Suprapubic skin (tissue), 4 donors: ENCODE results near the gene STUM. TPM values are rescaled to one million over a fixed set of nuclear protein-coding genes. Genes with fewer than 3 reads are reported as not detected.

ENCODE experiments used
- DNase-seq, 2 donors: peaks; one replicate each; pipeline ENCODE4 v3.0.0-alpha.2; 2019; ENCODE audit warnings: low spot score in 2 of 2
- H3K27ac ChIP-seq: fragments of 200-600 bp; sonication (generic); one replicate; pipeline ENCODE4 v1.5.1; 2019
- H3K27me3 ChIP-seq: fragments of 200-600 bp; sonication (generic); one replicate; pipeline ENCODE4 v1.5.1; 2019
- H3K36me3 ChIP-seq: fragments of 200-600 bp; sonication (generic); one replicate; pipeline ENCODE4 v1.5.1; 2019
- H3K4me1 ChIP-seq: fragments of 200-600 bp; sonication (generic); one replicate; pipeline ENCODE4 v1.5.1; 2019
- H3K4me3 ChIP-seq: fragments of 200-600 bp; sonication (generic); one replicate; pipeline ENCODE4 v1.5.1; 2019; ENCODE audit warnings: mild to moderate bottlenecking
- H3K9me3 ChIP-seq: fragments of 200-600 bp; sonication (generic); one replicate; pipeline ENCODE4 v1.5.1; 2019
- CTCF ChIP-seq, 2 donors: fragments of 200-600 bp in 1 of 2; fragments of 450-650 bp in 1 of 2; sonication (generic) in 1 of 2; IDR thresholded peaks; one replicate each; pipeline ENCODE4 v1.5.1; 2016 to 2019; ENCODE audit warnings: antibody characterized with exemption in 2 of 2, mild to moderate bottlenecking in 1 of 2, moderate library complexity in 1 of 2
- EP300 ChIP-seq: sonication (generic); formaldehyde crosslinking; IDR thresholded peaks from one replicate; pipeline ENCODE4 v1.6.1; 2017; ENCODE audit warnings: antibody characterized with exemption
- POLR2A ChIP-seq, 2 donors: fragments of 450-650 bp; IDR thresholded peaks; one replicate each; pipeline ENCODE4 v1.6.1; 2017; ENCODE audit warnings: antibody characterized with exemption in 2 of 2, mild to moderate bottlenecking in 2 of 2, moderate library complexity in 2 of 2
- POLR2AphosphoS5 ChIP-seq, 3 donors: sonication (generic); formaldehyde crosslinking; IDR thresholded peaks; one replicate each; pipeline ENCODE4 v1.6.1; 2017; ENCODE audit warnings: antibody characterized with exemption in 3 of 3
- WGBS: methylation state at CpG from one replicate; pipeline ENCODE4 v1.1.5; 2018; 5-methylcytosine and 5-hydroxymethylcytosine counted together
- total RNA-seq, 4 donors: library from RNA; depleted of rRNA; stranded (reverse); fragments of >200 nt; gene quantifications; one replicate each; pipeline ENCODE4 v1.1.0, GENCODE V29; 2016

The STUM gene
- total RNA-seq, 4 donors from 2014 or later: 1.6 to 5.9 (median 2.0) TPM

- Histone ChIP-seq H3K36me3 (no peaks in the 10 kb centered on the region), H3K4me3 (no peak overlapping the region), H3K27me3 (peaks cover 26% of the 10 kb centered on the region), H3K9me3 (no peaks in the 10 kb centered on the region), H3K4me1 (peaks cover 32% of the 10 kb centered on the region), H3K27ac (no peak overlapping the region)
- DNase-seq: no peak
- WGBS: 48% methylated on average over 5 of the region's 5 CpGs
- no peak for TF ChIP-seq EP300
Observed at GRCh38 chr1:226550672-226551041, 2.1 kb downstream of the STUM start.

GRCh38 chr1:226551299-226551698 lies 2.7 kb downstream of the STUM start:
- TF ChIP-seq POLR2AphosphoS5 (IDR thresholded peaks at IDR 0.05) (no peak), POLR2A (IDR thresholded peaks at IDR 0.05) (no peak), EP300 (no peak), CTCF (IDR thresholded peaks at IDR 0.05) (no peak)
- DNase-seq: no peak
- 71% methylated on average over 2 of the region's 2 CpGs for WGBS

GRCh38 chr1:226552061-226552460 lies 3.5 kb downstream of the STUM start:
- Histone ChIP-seq H3K9me3 (no peaks in the 10 kb centered on the region), H3K36me3 (no peaks in the 10 kb centered on the region), H3K4me1 (peaks cover 31% of the 10 kb centered on the region), H3K27ac (no peak overlapping the region), H3K27me3 (peaks cover 26% of the 10 kb centered on the region), H3K4me3 (no peak overlapping the region)
- WGBS: 68% methylated on average over 4 of the region's 4 CpGs
- no peak for DNase-seq
- no peak for TF ChIP-seq CTCF (IDR thresholded peaks at IDR 0.05)
- no peak for TF ChIP-seq POLR2A (IDR thresholded peaks at IDR 0.05)
- no peak for TF ChIP-seq POLR2AphosphoS5 (IDR thresholded peaks at IDR 0.05)
- no peak for TF ChIP-seq EP300

More at GRCh38 chr1:226551299-226551698, 2.7 kb downstream of the STUM start:
- H3K36me3 ChIP-seq: no peaks in the 10 kb centered on the region
- no peak overlapping the region for H3K27ac ChIP-seq
- H3K9me3 ChIP-seq: no peaks in the 10 kb centered on the region
- no peak overlapping the region for H3K4me3 ChIP-seq
- H3K4me1 ChIP-seq: peaks cover 31% of the 10 kb centered on the region
- H3K27me3 ChIP-seq: peaks cover 26% of the 10 kb centered on the region

GRCh38 chr1:226553266-226553923 lies 4.8 kb downstream of the STUM start:
- WGBS: 84% methylated on average over 2 of the region's 2 CpGs
- Histone ChIP-seq H3K36me3 (no peaks in the 10 kb centered on the region), H3K27ac (no peak overlapping the region), H3K4me3 (no peak overlapping the region), H3K4me1 (peaks cover 22% of the 10 kb centered on the region), H3K27me3 (peaks cover 24% of the 10 kb centered on the region), H3K9me3 (no peaks in the 10 kb centered on the region)
- DNase-seq: no peak
- TF ChIP-seq EP300: no peak
- no peak for TF ChIP-seq CTCF (IDR thresholded peaks at IDR 0.05)

GRCh38 chr1:226553924-226554282 lies 5.3 kb downstream of the STUM start:
- Histone ChIP-seq H3K4me3 (no peak overlapping the region), H3K27me3 (peaks cover 19% of the 10 kb centered on the region), H3K9me3 (no peaks in the 10 kb centered on the region), H3K27ac (no peak overlapping the region), H3K36me3 (no peaks in the 10 kb centered on the region), H3K4me1 (peaks cover 17% of the 10 kb centered on the region)
- TF ChIP-seq EP300 (no peak), POLR2AphosphoS5 (IDR thresholded peaks at IDR 0.05) (no peak), CTCF (IDR thresholded peaks at IDR 0.05) (no peak), POLR2A (IDR thresholded peaks at IDR 0.05) (no peak)
- 86% methylated on average over 6 of the region's 6 CpGs for WGBS
- DNase-seq: no peak

GRCh38 chr1:226555092-226555491 lies 6.5 kb downstream of the STUM start:
- H3K9me3 ChIP-seq: no peaks in the 10 kb centered on the region
- H3K4me3 ChIP-seq: no peak overlapping the region
- TF ChIP-seq EP300 (no peak), POLR2AphosphoS5 (IDR thresholded peaks at IDR 0.05) (no peak), CTCF (IDR thresholded peaks at IDR 0.05) (no peak), POLR2A (IDR thresholded peaks at IDR 0.05) (no peak)
- DNase-seq: no peak
- 89% methylated on average over 4 of the region's 4 CpGs for WGBS
- no peaks in the 10 kb centered on the region for H3K36me3 ChIP-seq
- H3K27me3 ChIP-seq: peaks cover 9% of the 10 kb centered on the region
- peaks cover 5% of the 10 kb centered on the region for H3K4me1 ChIP-seq
- no peak overlapping the region for H3K27ac ChIP-seq
